ENCODE measurements around the gene GBX2. TPM values are rescaled to one million over a fixed set of nuclear protein-coding genes. Genes with fewer than 3 reads are reported as not detected.

The GBX2 gene
- total RNA-seq, 2 donors from 2014 or later, result not detected

DNA sequence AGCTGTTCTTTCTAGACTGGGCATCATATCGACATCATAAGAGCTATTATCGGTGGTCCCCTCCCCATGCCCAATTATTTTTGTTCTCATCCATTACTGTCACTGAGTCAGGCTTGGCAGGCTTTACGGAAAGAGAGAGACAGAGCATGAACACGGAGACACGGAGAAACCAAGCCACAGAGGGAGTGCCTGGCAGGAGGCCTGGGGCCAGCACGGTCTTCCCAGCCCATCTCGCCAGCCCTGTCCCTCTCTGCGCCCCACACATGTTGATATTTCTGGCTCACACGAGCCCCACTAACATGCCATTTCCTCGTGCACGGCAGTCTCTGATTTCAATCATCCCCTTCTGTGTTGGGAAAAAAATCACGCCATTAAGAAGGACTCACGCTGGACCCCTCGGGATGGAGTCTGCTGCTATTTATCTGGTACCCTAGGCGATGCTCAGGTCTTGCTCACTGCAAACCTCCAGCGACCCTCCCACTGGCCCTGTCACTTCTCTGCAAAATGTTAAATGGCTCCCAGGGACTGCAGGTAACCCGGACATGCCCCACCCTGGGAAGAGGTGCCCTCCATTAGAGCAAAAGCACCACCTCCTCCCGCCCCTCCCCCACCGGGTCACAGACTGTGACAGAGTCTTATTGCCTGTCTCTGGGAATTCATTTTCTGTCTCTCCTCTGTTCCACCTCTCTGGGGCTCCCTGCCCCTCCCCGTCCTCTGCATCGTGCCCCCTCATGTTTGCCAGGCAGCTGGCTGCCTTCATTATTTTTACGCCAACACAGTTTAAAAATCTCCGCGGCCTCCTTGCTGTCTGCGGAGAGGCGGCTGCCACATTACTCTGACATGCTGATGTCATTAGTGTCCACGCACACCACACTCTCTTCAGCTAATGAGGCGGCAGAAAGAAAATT is 40.1 kb upstream of the GBX2 start:
- H3K36me3 ChIP-seq, result no peaks in the 10 kb centered on the region
- H3K27ac ChIP-seq, result no peak overlapping the region
- peak; percentile 7 for DNase-seq (ENCODE audit: low spot score)
- no peaks in the 10 kb centered on the region for H3K4me1 ChIP-seq
- no peak overlapping the region for H3K4me3 ChIP-seq
- no peak for TF ChIP-seq CTCF (IDR thresholded peaks at IDR 0.05)
- H3K27me3 ChIP-seq, result no peaks in the 10 kb centered on the region
- H3K9me3 ChIP-seq, result peaks cover 0 to 14% of the 10 kb centered on the region in 2 donors

GRCh38 chr2:236207472-236207871 is 39.3 kb upstream of the GBX2 start:
- Histone ChIP-seq H3K4me1 (no peaks in the 10 kb centered on the region), H3K27ac (no peak overlapping the region), H3K9me3 (peaks cover 0 to 14% of the 10 kb centered on the region in 2 donors), H3K27me3 (no peaks in the 10 kb centered on the region), H3K4me3 (no peak overlapping the region), H3K36me3 (no peaks in the 10 kb centered on the region)
- DNase-seq (ENCODE audit: low spot score), result peak; percentile 40
- no peak for TF ChIP-seq CTCF (IDR thresholded peaks at IDR 0.05)

DNA sequence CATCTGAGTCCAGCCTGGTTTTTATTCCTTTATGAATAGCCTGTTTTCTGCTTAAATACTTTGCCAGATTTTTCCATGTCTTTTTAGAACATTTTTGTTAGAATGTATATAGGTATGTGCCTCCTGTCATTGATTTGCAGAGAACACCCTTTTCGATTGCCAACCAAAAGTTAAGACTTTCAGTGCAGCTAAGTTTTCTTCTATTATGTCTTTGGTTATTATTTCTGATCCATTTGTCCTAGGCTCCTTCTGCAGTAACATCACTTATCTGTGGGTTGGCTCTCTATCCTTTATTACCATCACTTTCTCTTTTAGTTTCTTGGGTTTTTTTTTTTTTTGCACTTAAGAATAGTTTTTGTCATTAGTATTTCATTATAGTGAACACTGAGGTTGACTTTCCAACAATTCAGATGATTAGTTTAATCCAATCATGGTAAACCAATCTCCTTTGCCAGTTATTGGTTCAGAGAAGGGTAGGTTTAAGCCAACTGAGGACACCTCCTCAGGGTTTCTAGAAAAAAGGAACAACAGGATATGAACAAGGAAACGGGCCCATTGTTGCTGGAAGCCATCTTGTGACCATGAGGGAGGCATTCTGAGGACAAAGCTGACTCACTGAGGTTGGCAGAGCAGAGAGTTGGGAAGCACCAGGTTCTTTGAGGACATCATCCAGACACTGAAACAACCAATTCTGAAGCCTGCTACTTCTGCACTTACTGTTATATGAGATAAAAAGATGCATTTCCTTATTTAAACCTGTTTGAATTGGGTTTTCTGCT is 37.9 kb upstream of the GBX2 start:
- no peaks in the 10 kb centered on the region for H3K36me3 ChIP-seq
- H3K4me1 ChIP-seq, result no peaks in the 10 kb centered on the region
- no peak for DNase-seq (ENCODE audit: low spot score)
- no peak for TF ChIP-seq CTCF (IDR thresholded peaks at IDR 0.05)
- no peak overlapping the region for H3K27ac ChIP-seq
- H3K4me3 ChIP-seq, result no peak overlapping the region
- peaks cover 0 to 14% of the 10 kb centered on the region in 2 donors for H3K9me3 ChIP-seq
- no peaks in the 10 kb centered on the region for H3K27me3 ChIP-seq

GRCh38 chr2:236204953-236205352 is 36.8 kb upstream of the GBX2 start:
- Histone ChIP-seq H3K4me1 (no peaks in the 10 kb centered on the region), H3K27ac (no peak overlapping the region), H3K4me3 (no peak overlapping the region), H3K9me3 (peaks cover 0 to 14% of the 10 kb centered on the region in 2 donors), H3K27me3 (no peaks in the 10 kb centered on the region), H3K36me3 (no peaks in the 10 kb centered on the region)
- DNase-seq (ENCODE audit: low spot score), result no peak
- no peak for TF ChIP-seq CTCF (IDR thresholded peaks at IDR 0.05)

DNA sequence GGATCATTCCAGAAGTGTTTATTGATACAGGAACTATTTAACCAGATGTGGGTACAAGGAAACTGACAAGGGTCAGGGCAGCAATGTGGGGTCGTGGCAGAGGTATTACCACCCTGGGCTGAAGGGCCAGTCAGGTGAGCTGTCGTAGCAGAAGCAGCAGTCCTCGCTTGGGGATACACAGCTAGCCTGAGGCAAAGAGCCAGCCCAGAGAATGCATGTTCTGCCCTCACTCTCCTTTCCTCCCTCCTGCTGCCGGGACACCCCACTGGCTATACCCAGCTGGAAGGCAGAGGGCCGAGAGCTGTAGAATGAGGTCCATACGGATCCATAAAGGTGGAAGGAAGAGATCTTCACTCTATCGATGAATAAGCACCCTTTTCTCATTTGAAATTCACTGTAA is 32.2 kb upstream of the GBX2 start:
- Histone ChIP-seq H3K9me3 (peaks cover 0 to under 1% of the 10 kb centered on the region in 2 donors), H3K4me1 (no peaks in the 10 kb centered on the region), H3K36me3 (no peaks in the 10 kb centered on the region), H3K27me3 (no peaks in the 10 kb centered on the region), H3K4me3 (no peak overlapping the region), H3K27ac (no peak overlapping the region)
- TF ChIP-seq CTCF (IDR thresholded peaks at IDR 0.05), result no peak
- DNase-seq (ENCODE audit: low spot score), result no peak

All from right atrium auricular region (tissue), 2 donors.